C4-2B (cell line): ENCODE measurements around the gene TRMT112.

Source experiments
- CTCF ChIP-seq: fragments of 450-650 bp; conservative IDR thresholded peaks from 2 replicates; pipeline ENCODE4 v1.5.1; 2017; ENCODE audit warnings: mild to moderate bottlenecking
- ZFX ChIP-seq: fragments of 450-650 bp; IDR thresholded peaks from 2 replicates; pipeline ENCODE4 v1.6.1; 2017

GRCh38 chr11:64359712-64360445 lies 42.5 kb upstream of the TRMT112 start:
- TF ChIP-seq CTCF (no peak), ZFX (no peak)
